HepG2 (cell line): ENCODE results near the gene DIO1. TPM values are rescaled to one million over a fixed set of nuclear protein-coding genes. Genes with fewer than 3 reads are reported as not detected.

ENCODE experiments used
- BCL6 ChIP-seq: IDR thresholded peaks from 2 replicates; pipeline ENCODE4 v1.6.1; 2016; ENCODE audit warnings: missing genetic modification reagents, missing compliant biosample characterization
- DDIT3 ChIP-seq: sonication (generic); formaldehyde crosslinking; IDR thresholded peaks from 2 replicates; pipeline ENCODE4 v1.4.0; 2020; ENCODE audit warnings: mild to moderate bottlenecking, missing genetic modification reagents
- ELK4 ChIP-seq: sonication (generic); formaldehyde crosslinking; IDR thresholded peaks from 2 replicates; pipeline ENCODE4 v1.9.0; 2021; ENCODE audit warnings: missing genetic modification reagents, borderline replicate concordance
- EZH2 ChIP-seq: conservative IDR thresholded peaks from 2 replicates; pipeline ENCODE4 v1.6.1; 2012; ENCODE audit warnings: mild to moderate bottlenecking, low read depth, low read length, moderate library complexity
- FOXJ3 ChIP-seq: sonication (generic); formaldehyde crosslinking; IDR thresholded peaks from 2 replicates; pipeline ENCODE4 v1.4.0; 2020; ENCODE audit warnings: missing genetic modification reagents, mild to moderate bottlenecking, borderline replicate concordance
- HMGXB4 ChIP-seq, 2 experiments: sonication (generic) in 1 of 2; formaldehyde crosslinking in 1 of 2; IDR thresholded peaks; 2 replicates each; pipeline versions ENCODE4 v1.4.0 to v1.6.1; 2018 to 2020; ENCODE audit warnings: missing genetic modification reagents in 2 of 2, borderline replicate concordance in 1 of 2, low read depth in 1 of 2, mild to moderate bottlenecking in 1 of 2, missing biosample characterization in 1 of 2
- KAT2B ChIP-seq: fragments of 150-350 bp; IDR thresholded peaks from 2 replicates; pipeline ENCODE4 v1.6.1; 2014; ENCODE audit warnings: low read depth, low read length, borderline replicate concordance
- MAF1 ChIP-seq: sonication (generic); formaldehyde crosslinking; IDR thresholded peaks from 2 replicates; pipeline ENCODE4 v1.5.0; 2020; ENCODE audit warnings: missing genetic modification reagents, borderline replicate concordance
- MIXL1 ChIP-seq: IDR thresholded peaks from 2 replicates; pipeline ENCODE4 v1.6.1; 2016
- NCOA5 ChIP-seq: sonication (generic); formaldehyde crosslinking; IDR thresholded peaks from 2 replicates; pipeline ENCODE4 v1.4.0; 2020; ENCODE audit warnings: missing genetic modification reagents
- RFXANK ChIP-seq: IDR thresholded peaks from 2 replicates; pipeline ENCODE4 v1.6.1; 2016
- USF2 ChIP-seq, 2 experiments: sonication (generic) in 1 of 2; formaldehyde crosslinking in 1 of 2; IDR thresholded peaks; 2 replicates each; pipeline versions ENCODE4 v1.5.1 to v1.6.1; 2011 to 2020; ENCODE audit warnings: borderline replicate concordance in 1 of 2, low read depth in 1 of 2, low read length in 1 of 2, mild to moderate bottlenecking in 1 of 2, missing genetic modification reagents in 1 of 2, moderate library complexity in 1 of 2
- ZBTB33 ChIP-seq: sonication (generic); formaldehyde crosslinking; IDR thresholded peaks from 2 replicates; pipeline ENCODE4 v1.4.0; 2020; ENCODE audit warnings: missing genetic modification reagents
- ZFY ChIP-seq: sonication (generic); formaldehyde crosslinking; IDR thresholded peaks from 2 replicates; pipeline ENCODE4 v1.4.0; 2020; ENCODE audit warnings: missing genetic modification reagents
- ZNF30 ChIP-seq: sonication (generic); formaldehyde crosslinking; IDR thresholded peaks from 2 replicates; pipeline ENCODE4 v1.5.0; 2020; ENCODE audit warnings: mild to moderate bottlenecking, missing genetic modification reagents
- ZNF503 ChIP-seq: sonication (generic); formaldehyde crosslinking; IDR thresholded peaks from 2 replicates; pipeline ENCODE4 v1.4.0; 2020; ENCODE audit warnings: missing genetic modification reagents
- ZNF550 ChIP-seq: sonication (generic); formaldehyde crosslinking; IDR thresholded peaks from 2 replicates; pipeline ENCODE4 v1.4.0; 2020; ENCODE audit warnings: mild to moderate bottlenecking, missing genetic modification reagents, borderline replicate concordance
- ZNF572 ChIP-seq: sonication (generic); formaldehyde crosslinking; IDR thresholded peaks from 2 replicates; pipeline ENCODE4 v1.5.1; 2020; ENCODE audit warnings: mild to moderate bottlenecking, missing genetic modification reagents
- ZNF670 ChIP-seq: sonication (generic); formaldehyde crosslinking; IDR thresholded peaks from 2 replicates; pipeline ENCODE4 v1.8.0; 2022; ENCODE audit warnings: mild to moderate bottlenecking, missing genetic modification reagents, borderline replicate concordance
- polyA plus RNA-seq, 8 experiments: library from polyadenylated mRNA; depleted of rRNA in 3 of 8; stranded (reverse) in 7 of 8; unstranded in 1 of 8; fragments of >200 nt; fragmentation: Illumina TruSeq in 4 of 8; extraction: Trizol in 4 of 8; gene quantifications; 2 replicates each; pipeline versions ENCODE4 v1.2.1 to v1.2.3, GENCODE V29; 2011 to 2016; ENCODE audit warnings: low read depth in 4 of 8, missing spikeins in 1 of 8, mixed read lengths in 1 of 8; ENCODE audit not compliant: insufficient read depth in 1 of 8
- total RNA-seq, 5 experiments: library from RNA; depleted of rRNA; stranded (reverse); fragments of >200 nt; fragmentation: Illumina TruSeq; extraction: Trizol; gene quantifications; 2 replicates each; pipeline ENCODE4 v1.2.3, GENCODE V29; 2016; ENCODE audit warnings: low read depth in 1 of 5

DIO1 gene
- total and polyA plus RNA-seq, 2 of the 13 experiments (the other 11 are each of a cell fraction or from before 2014, with no cell fraction given) = 13.5 to 45.6 TPM

- TF ChIP-seq KAT2B (no peak), FOXJ3 (CRISPR knock-in tag) (peak; percentile 28; the same call in 1 of the 2 replicates), HMGXB4 (CRISPR knock-in tag; IDR thresholded peaks at IDR 0.05; ENCODE audit: borderline replicate concordance in 1 of 2, low read depth in 1 of 2) (no peak), DDIT3 (no peak), RFXANK (CRISPR knock-in tag) (no peak), ELK4 (CRISPR knock-in tag) (no peak), USF2 (IDR thresholded peaks at IDR 0.05; ENCODE audit: low read depth, low read length) (no peak), USF2 (CRISPR knock-in tag; IDR thresholded peaks at IDR 0.05; ENCODE audit: borderline replicate concordance) (no peak), ZNF503 (CRISPR knock-in tag) (no peak), MAF1 (0 out of 2 replicates have a peak, but pooled peaks have one; percentile 51), MIXL1 (CRISPR knock-in tag) (no peak), ZNF550 (CRISPR knock-in tag) (no peak), ZBTB33 (no peak), BCL6 (CRISPR knock-in tag) (no peak), EZH2 (no peak), ZFY (CRISPR knock-in tag) (peak; percentile 17; the same call in 1 of the 2 replicates), ZNF670 (CRISPR knock-in tag) (no peak), ZNF30 (CRISPR knock-in tag) (no peak), NCOA5 (no peak), ZNF572 (CRISPR knock-in tag) (no peak)
Observed at GRCh38 chr1:53893999-53894636, at the start of gene DIO1 (continued).
